Activated CD4-positive, alpha-beta T cell treated with anti-CD3 and anti-CD28 coated beads for 36 hours (primary cell): ENCODE data around the gene DDX10. TPM values are rescaled to one million over a fixed set of nuclear protein-coding genes. Genes with fewer than 3 reads are reported as not detected.
"Not testable (repeated sequence)": the region's sequence is repeated elsewhere in the genome, so short reads cannot be mapped to it uniquely, and the experiment has no call there.

ENCODE experiments used
- ATAC-seq: fragments of 200-7000 bp; cut with Tn5 transposase; one replicate; pipeline ENCODE4 v1.10.0; 2021; ENCODE audit warnings: mild to moderate bottlenecking, moderate library complexity
- CTCF ChIA-PET: fragments of 350-600 bp; sonication (Branson Sonifier 250); formaldehyde crosslinking; loops from one replicate; lab custom pipeline; 2021; ENCODE audit warnings: antibody characterized with exemption; lab: Charles Lee
- POLR2A ChIA-PET: fragments of 350-600 bp; sonication (Branson Sonifier 250); formaldehyde crosslinking; loops from one replicate; lab custom pipeline; 2021; ENCODE audit warnings: antibody characterized with exemption, inconsistent platforms; lab: Charles Lee
- DNase-seq: peaks from one replicate; pipeline ENCODE4 v3.0.0-alpha.2; 2020
- H3K27ac Mint-ChIP-seq: one replicate; pipeline ENCODE4 v1.8.0; 2021; ENCODE audit warnings: mixed read lengths
- H3K27me3 Mint-ChIP-seq: one replicate; pipeline ENCODE4 v1.8.0; 2021; ENCODE audit warnings: mixed read lengths
- H3K36me3 Mint-ChIP-seq: one replicate; pipeline ENCODE4 v1.8.0; 2021; ENCODE audit warnings: low read depth, mixed read lengths
- H3K4me1 Mint-ChIP-seq: one replicate; pipeline ENCODE4 v1.8.0; 2021; ENCODE audit warnings: mixed read lengths
- H3K4me3 Mint-ChIP-seq: one replicate; pipeline ENCODE4 v1.8.0; 2021; ENCODE audit warnings: mild to moderate bottlenecking, moderate library complexity, mixed read lengths
- H3K9me3 Mint-ChIP-seq: one replicate; pipeline ENCODE4 v1.8.0; 2021; ENCODE audit warnings: low read depth, mixed read lengths
- intact Hi-C, 2 experiments: fragments of 100-400 bp; cut with DNase I in 1 of 2; cut with micrococcal nuclease in 1 of 2; formaldehyde crosslinking; loops; one replicate each; pipeline versions ENCODE4 v1.14.2 to v1.15.1; 2022 to 2024; cut with DNase I, micrococcal nuclease
- total RNA-seq, 2 experiments: library from RNA; stranded (reverse); gene quantifications; one replicate each; pipeline ENCODE4 v1.2.3, GENCODE V29; 2021

Gene DDX10
- total RNA-seq, 2 experiments from 2014 or later, result 45.8 to 50.9 TPM

- DNase-seq, result no peak
- Mint-ChIP-seq H3K36me3 (peaks cover 27% of the 10 kb centered on the region), H3K4me3 (no peak overlapping the region), H3K4me1 (peaks cover 4% of the 10 kb centered on the region), H3K27ac (no peak overlapping the region), H3K9me3 (peaks cover 11% of the 10 kb centered on the region), H3K27me3 (no peaks in the 10 kb centered on the region)
- intact Hi-C loops, result no loop called here
- ChIA-PET CTCF (interaction anchor here (0.5 to 1.1 kb wide), 3 partner anchors 8 to 140 kb away, joined by 3 to 4 read pairs (median 4); no protein-coding TSS in a partner anchor), POLR2A (no interaction called here)
- ATAC-seq, result no peak
Measured at GRCh38 chr11:108774037-108774730, 109.3 kb downstream of the DDX10 start.

DNA sequence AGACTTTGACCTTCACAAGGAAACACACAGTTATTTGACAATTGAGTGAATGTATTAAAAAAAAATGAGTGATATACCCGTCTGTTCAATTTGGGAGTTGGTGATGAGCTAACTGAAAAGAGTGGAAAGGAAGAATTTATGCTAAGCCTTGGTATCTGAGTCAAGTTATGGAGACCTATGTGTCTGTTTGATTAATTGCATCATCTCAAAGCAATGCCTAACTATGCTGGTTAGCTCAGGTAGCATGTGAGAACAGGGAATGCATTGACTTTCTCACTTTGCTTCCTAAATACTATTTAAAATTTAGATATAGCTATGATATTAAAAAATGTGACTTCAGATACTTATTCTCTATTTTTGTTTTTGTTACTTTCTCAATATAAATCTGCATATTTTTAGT, 110.5 kb downstream of the DDX10 start:
- no peak overlapping the region for H3K27ac Mint-ChIP-seq
- DNase-seq (no peak), ATAC-seq (no peak)
- POLR2A ChIA-PET, result interaction anchor here (0.6 kb wide), 1 partner anchor 79 kb away, joined by 4 read pairs; no protein-coding TSS in a partner anchor
- peaks cover 11% of the 10 kb centered on the region for H3K9me3 Mint-ChIP-seq
- peaks cover 4% of the 10 kb centered on the region for H3K4me1 Mint-ChIP-seq
- no peak overlapping the region for H3K4me3 Mint-ChIP-seq
- no peaks in the 10 kb centered on the region for H3K27me3 Mint-ChIP-seq
- intact Hi-C loops, result no loop called here
- CTCF ChIA-PET, result interaction anchor here (0.6 kb wide), 1 partner anchor 10 kb away, joined by 3 read pairs; no protein-coding TSS in a partner anchor
- peaks cover 27% of the 10 kb centered on the region for H3K36me3 Mint-ChIP-seq

DNA sequence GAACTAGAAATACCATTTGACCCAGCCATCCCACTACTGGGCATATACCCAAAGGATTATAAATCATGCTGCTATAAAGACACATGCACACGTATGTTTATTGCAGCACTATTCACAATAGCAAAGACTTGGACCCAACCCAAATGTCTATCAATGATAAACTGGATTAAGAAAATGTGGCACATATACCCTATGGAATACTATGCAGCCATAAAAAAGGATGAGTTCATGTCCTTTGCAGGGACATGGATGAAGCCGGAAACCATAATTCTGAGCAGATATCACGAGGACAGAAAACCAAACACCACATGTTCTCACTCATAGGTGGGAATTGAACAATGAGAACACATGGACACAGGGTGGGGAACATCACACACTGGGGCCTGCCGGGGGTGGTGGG, 114.3 kb downstream of the DDX10 start:
- intact Hi-C loops, H3K27ac Mint-ChIP-seq: not testable (repeated sequence)

GRCh38 chr11:108780119-108780518, 115.2 kb downstream of the DDX10 start:
- POLR2A ChIA-PET, result no interaction called here
- H3K27ac Mint-ChIP-seq, result no peak overlapping the region
- ATAC-seq, result no peak

More for the DNA sequence above, 114.3 kb downstream of the DDX10 start:
- ATAC-seq, POLR2A ChIA-PET, CTCF ChIA-PET, H3K27me3 Mint-ChIP-seq, H3K9me3 Mint-ChIP-seq, H3K4me1 Mint-ChIP-seq, DNase-seq, H3K4me3 Mint-ChIP-seq: not testable (repeated sequence)
- H3K36me3 Mint-ChIP-seq, result peaks cover 26% of the 10 kb centered on the region

DNA sequence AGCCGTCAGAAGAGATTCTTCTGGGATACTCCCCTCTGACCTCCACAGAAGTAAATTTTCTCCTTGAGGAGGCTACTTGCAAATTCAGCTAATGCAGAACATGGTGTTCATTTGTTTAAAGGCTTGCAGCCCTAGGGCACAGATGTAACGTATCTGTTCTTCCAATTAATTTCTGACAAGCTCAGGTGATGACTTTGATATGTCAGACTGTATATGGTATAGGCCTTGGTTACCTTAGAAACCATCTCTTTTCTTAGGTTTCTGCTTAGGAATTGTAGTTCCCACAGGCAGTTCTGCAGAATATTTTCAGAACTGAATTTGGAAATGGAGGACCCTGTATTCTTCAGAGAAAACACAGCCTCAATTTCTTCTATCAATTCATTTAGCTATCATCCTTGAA, 117.1 kb downstream of the DDX10 start:
- H3K9me3 Mint-ChIP-seq, result peaks cover 9% of the 10 kb centered on the region
- DNase-seq (no peak), ATAC-seq (no peak)
- H3K4me3 Mint-ChIP-seq, result no peak overlapping the region
- H3K27ac Mint-ChIP-seq, result no peak overlapping the region
- intact Hi-C loops, result no loop called here
- peaks cover 19% of the 10 kb centered on the region for H3K36me3 Mint-ChIP-seq
- CTCF ChIA-PET, result no interaction called here
- peaks cover 29% of the 10 kb centered on the region for H3K4me1 Mint-ChIP-seq
- no peaks in the 10 kb centered on the region for H3K27me3 Mint-ChIP-seq
- POLR2A ChIA-PET, result no interaction called here

More at GRCh38 chr11:108780119-108780518, 115.2 kb downstream of the DDX10 start:
- peaks cover 13% of the 10 kb centered on the region for H3K4me1 Mint-ChIP-seq
- no peaks in the 10 kb centered on the region for H3K27me3 Mint-ChIP-seq
- no peak overlapping the region for H3K4me3 Mint-ChIP-seq
- CTCF ChIA-PET, result no interaction called here
- intact Hi-C loops, result no loop called here
- no peak for DNase-seq
- peaks cover 29% of the 10 kb centered on the region for H3K36me3 Mint-ChIP-seq
- H3K9me3 Mint-ChIP-seq, result peaks cover 12% of the 10 kb centered on the region

- POLR2A ChIA-PET, result no interaction called here
- Mint-ChIP-seq H3K4me1 (peaks cover 58% of the 10 kb centered on the region), H3K4me3 (no peak overlapping the region), H3K27me3 (no peaks in the 10 kb centered on the region), H3K9me3 (peaks cover 4% of the 10 kb centered on the region), H3K27ac (no peak overlapping the region), H3K36me3 (peaks cover 11% of the 10 kb centered on the region)
- ATAC-seq (no peak), DNase-seq (no peak)
- CTCF ChIA-PET, result interaction anchor here (1.4 kb wide), 1 partner anchor 31 kb away, joined by 3 read pairs; no protein-coding TSS in a partner anchor
- intact Hi-C loops, result no loop called here
Measured at GRCh38 chr11:108786281-108786990, 121.6 kb downstream of the DDX10 start.

GRCh38 chr11:108787105-108787504, 122.2 kb downstream of the DDX10 start:
- Mint-ChIP-seq H3K9me3 (peaks cover 4% of the 10 kb centered on the region), H3K4me1 (peaks cover 61% of the 10 kb centered on the region), H3K4me3 (no peak overlapping the region), H3K27me3 (no peaks in the 10 kb centered on the region), H3K36me3 (peaks cover 11% of the 10 kb centered on the region), H3K27ac (no peak overlapping the region)
- intact Hi-C loops, result no loop called here
- ChIA-PET CTCF (interaction anchor here (1.4 kb wide), 1 partner anchor 32 kb away, joined by 3 read pairs; no protein-coding TSS in a partner anchor), POLR2A (no interaction called here)
- ATAC-seq (no peak), DNase-seq (no peak)

DNA sequence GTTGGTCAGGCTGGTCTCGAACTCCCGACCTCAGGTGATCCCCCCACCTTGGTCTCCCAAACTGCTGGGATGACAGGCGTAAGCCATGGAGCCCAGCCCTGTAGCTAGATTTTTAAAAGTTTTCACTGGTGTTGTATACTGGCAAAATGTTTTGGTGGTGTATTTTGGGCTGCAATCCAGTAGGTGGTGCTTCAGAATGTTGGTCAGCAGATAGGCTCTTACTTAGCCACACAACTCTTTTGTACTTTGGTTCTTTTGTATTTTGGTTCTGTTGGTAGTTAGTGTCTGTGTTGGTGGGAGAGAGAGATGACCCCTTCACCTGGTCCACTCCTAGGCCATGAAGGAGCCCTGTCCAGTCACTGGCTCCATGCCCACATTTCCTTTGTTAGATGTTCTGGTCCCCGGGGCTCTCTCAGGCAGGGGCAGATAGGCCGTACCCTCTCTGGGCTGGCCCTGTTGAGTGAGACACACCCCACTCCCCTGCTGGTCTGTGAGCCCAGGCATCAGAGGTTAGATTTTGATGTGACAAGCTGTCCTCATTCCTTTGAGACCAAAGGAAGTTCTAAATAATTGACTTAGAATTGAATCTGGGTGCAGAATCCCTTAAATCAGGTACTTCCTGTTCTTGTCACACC, 123.8 kb downstream of the DDX10 start:
- Mint-ChIP-seq H3K27me3 (no peaks in the 10 kb centered on the region), H3K4me1 (peaks cover 54% of the 10 kb centered on the region), H3K36me3 (peaks cover 8% of the 10 kb centered on the region), H3K27ac (no peak overlapping the region), H3K9me3 (peaks cover 4% of the 10 kb centered on the region), H3K4me3 (no peak overlapping the region)
- ChIA-PET POLR2A (no interaction called here), CTCF (interaction anchor here (0.9 to 1.0 kb wide), 2 partner anchors 17 to 39 kb away, joined by 3 read pairs; no protein-coding TSS in a partner anchor)
- peak; percentile 8 for DNase-seq
- no peak for ATAC-seq
- intact Hi-C loops, result no loop called here

- ChIA-PET CTCF (no interaction called here), POLR2A (no interaction called here)
- H3K9me3 Mint-ChIP-seq, result no peaks in the 10 kb centered on the region
- ATAC-seq (peak; percentile 78), DNase-seq (no peak)
- no peak overlapping the region for H3K4me3 Mint-ChIP-seq
- peaks cover 4% of the 10 kb centered on the region for H3K36me3 Mint-ChIP-seq
- intact Hi-C loops, result no loop called here
- peaks cover 45% of the 10 kb centered on the region for H3K4me1 Mint-ChIP-seq
- peak overlapping the region; percentile 10 for H3K27ac Mint-ChIP-seq
- H3K27me3 Mint-ChIP-seq, result no peaks in the 10 kb centered on the region
Measured at GRCh38 chr11:108790501-108791299, 125.8 kb downstream of the DDX10 start.

DNA sequence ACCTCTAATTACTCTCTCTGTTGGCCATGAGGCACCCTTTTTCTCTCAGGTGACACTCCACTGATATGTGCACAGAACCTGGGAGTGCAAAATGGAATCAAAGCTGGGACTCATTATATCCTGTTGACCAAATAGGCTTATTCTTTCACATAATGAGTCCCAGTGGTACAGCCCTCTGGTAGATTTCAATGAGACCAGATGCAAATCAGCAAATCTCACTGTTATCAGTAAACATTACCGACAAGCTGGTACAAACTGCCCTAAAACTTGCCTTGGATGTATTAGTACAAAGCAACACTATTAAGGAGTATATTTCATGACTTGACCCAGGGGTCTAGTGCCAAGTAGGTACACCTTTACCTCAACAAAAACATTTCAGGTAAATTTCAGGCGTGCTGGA, 128.3 kb downstream of the DDX10 start:
- ChIA-PET CTCF (no interaction called here), POLR2A (no interaction called here)
- H3K27ac Mint-ChIP-seq, result no peak overlapping the region
- intact Hi-C loops, result no loop called here
- no peak overlapping the region for H3K4me3 Mint-ChIP-seq
- ATAC-seq (no peak), DNase-seq (no peak)
- no peaks in the 10 kb centered on the region for H3K27me3 Mint-ChIP-seq
- H3K36me3 Mint-ChIP-seq, result peaks cover 10% of the 10 kb centered on the region
- H3K4me1 Mint-ChIP-seq, result peaks cover 32% of the 10 kb centered on the region
- H3K9me3 Mint-ChIP-seq, result peaks cover 2% of the 10 kb centered on the region

DNA sequence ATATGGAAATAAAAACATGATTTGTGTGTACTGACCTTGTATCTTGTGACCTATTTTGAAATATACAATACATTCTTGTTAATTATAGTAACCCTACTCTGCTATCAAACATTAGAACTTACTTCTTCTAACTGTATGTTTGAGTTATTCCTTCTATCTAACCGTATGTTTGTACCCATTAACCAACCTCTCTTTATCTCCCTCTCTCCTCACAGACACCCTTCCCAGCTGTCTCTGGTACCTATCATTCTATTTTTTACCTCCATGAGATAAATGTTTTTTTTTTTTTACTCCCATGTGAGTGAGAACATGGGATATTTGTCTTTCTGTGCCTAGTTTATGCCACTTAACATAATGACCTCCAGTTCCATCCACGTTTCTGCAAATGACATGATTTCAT, 128.7 kb downstream of the DDX10 start:
- no peak overlapping the region for H3K4me3 Mint-ChIP-seq
- H3K27ac Mint-ChIP-seq, result no peak overlapping the region
- peaks cover 30% of the 10 kb centered on the region for H3K4me1 Mint-ChIP-seq
- DNase-seq (no peak), ATAC-seq (no peak)
- intact Hi-C loops, result no loop called here
- no peaks in the 10 kb centered on the region for H3K27me3 Mint-ChIP-seq
- H3K9me3 Mint-ChIP-seq, result peaks cover 2% of the 10 kb centered on the region
- peaks cover 10% of the 10 kb centered on the region for H3K36me3 Mint-ChIP-seq
- POLR2A ChIA-PET, result no interaction called here
- CTCF ChIA-PET, result no interaction called here
